HG02840 (cell line): ENCODE measurements around the gene PEAR1.

ENCODE experiments used
- ATAC-seq: cut with Tn5 transposase; IDR thresholded peaks from one replicate; pipeline ENCODE4 v1.9.1; 2021; ENCODE audit warnings: mild to moderate bottlenecking, moderate library complexity, moderate number of reproducible peaks; ENCODE audit not compliant: unreplicated experiment, low FRiP score

The PEAR1 gene

DNA sequence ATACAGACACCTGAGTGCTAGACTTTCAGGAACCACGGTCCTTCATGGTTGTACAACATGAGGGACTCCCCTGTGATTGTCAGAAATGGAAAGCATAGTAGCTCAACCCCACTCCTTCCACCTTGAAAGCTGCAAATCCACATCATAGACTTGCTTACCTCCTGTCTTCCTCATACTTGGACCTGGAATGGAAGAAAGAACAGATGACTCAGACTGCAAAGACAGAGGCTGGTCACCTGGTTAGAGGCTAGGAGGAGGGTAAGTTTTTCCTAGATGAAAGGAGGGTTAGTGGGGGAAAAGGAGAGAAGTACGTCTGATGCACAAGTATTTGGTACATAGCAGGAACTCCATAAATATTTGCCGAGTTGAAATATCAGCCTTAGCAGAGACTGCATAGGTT is 64.1 kb downstream of the PEAR1 start:
- no peak for ATAC-seq

DNA sequence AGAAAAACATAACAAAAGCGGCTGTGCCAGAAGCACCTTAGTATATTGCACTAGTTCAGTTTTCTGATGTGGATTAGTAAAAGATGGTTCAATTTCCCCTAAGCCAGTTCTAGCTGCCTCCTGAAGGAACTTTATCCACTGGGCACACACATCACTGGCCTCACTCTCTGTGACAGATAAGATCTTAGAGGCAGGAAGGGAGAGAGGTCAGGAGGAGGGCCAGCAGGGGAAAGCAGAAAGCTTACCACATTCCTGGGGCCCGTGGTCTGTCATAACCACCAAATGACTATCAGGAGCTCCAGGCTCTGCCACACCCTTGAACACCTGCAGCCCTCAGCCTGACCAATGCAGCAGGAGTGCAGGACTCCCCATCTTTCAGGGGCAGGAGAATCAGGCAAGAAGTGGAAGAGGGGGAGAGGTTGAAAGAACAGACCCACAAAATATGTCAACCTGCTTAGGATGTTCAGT is 64.8 kb downstream of the PEAR1 start:
- ATAC-seq: no peak

GRCh38 chr1:156959414-156959813 is 65.9 kb downstream of the PEAR1 start:
- ATAC-seq: no peak

DNA sequence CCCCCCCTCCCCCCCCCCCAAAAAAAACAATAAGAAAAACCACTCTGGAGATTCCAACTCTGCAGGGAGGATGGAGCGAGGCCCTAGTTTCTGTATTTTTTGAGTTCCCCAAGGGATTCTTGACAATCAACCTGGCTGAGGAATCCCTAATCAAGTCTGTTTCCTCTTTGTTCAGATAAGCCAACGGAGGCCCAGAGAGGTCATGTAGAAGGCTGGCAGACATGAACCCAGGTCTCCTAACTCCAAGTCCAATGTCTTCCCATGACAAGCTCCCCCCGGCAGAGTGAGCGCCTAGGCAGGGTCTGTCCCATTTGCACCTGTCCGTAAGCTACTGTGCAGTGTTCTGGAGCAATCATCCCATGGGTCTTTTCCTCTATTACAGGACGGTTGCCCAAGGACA is 66.4 kb downstream of the PEAR1 start:
- no peak for ATAC-seq

- ATAC-seq: no peak
These were observed 68.2 kb downstream of the PEAR1 start for GRCh38 chr1:156961709-156962108.

DNA sequence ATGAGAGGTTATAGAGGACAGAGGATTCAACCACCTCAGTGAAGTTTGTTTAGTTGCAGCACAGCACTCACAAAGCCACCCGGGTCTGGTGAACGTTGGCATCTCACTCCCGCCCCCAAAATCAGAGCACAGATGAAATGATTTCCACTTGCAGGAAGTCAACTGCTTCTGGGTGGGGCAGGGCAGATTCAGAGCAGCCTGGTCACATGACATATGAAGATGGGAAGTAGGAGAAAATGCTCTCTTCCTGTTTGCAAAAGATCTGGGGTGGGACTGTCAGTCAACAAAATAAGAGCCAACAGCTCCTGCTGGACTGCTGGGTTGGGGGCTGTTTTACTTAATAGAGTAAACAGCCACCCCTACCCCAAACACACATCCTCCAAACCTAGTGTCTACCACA is 70.1 kb downstream of the PEAR1 start:
- ATAC-seq: no peak

- ATAC-seq: no peak
These were observed 70.9 kb downstream of the PEAR1 start for GRCh38 chr1:156964441-156964840.
